Measurements from ENCODE around the gene MDM2.
A peak's percentile ranks its signal among the peaks of the same experiment; 100 is the strongest.
"Not testable (repeated sequence)": the region's sequence is repeated elsewhere in the genome, so short reads cannot be mapped to it uniquely, and the experiment has no call there.

Gene MDM2

DNA sequence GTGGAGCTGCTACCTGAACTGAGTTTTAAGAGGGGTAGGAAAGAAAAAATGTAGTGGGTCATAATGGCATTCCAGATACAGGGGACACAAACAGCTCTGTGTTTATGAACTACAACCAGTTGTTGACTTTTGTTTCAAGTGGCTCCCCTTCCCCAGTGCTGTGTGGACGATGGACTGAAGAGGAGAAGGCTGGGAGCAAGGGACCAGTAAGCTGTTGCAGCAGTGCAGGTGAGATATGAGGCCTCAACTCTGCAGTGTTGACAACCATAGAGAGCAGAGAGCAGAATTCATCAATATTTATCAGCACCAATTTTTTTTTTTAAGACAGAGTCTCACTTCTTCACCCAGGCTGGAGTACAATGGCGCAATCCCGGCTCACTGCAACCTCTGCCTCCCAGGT lies 46.6 kb downstream of the MDM2 start:
- H3K4me3 ChIP-seq (replicated peaks; ENCODE audit: low read depth, low read length), result no peak overlapping the region
- TF ChIP-seq, protein P1, sequence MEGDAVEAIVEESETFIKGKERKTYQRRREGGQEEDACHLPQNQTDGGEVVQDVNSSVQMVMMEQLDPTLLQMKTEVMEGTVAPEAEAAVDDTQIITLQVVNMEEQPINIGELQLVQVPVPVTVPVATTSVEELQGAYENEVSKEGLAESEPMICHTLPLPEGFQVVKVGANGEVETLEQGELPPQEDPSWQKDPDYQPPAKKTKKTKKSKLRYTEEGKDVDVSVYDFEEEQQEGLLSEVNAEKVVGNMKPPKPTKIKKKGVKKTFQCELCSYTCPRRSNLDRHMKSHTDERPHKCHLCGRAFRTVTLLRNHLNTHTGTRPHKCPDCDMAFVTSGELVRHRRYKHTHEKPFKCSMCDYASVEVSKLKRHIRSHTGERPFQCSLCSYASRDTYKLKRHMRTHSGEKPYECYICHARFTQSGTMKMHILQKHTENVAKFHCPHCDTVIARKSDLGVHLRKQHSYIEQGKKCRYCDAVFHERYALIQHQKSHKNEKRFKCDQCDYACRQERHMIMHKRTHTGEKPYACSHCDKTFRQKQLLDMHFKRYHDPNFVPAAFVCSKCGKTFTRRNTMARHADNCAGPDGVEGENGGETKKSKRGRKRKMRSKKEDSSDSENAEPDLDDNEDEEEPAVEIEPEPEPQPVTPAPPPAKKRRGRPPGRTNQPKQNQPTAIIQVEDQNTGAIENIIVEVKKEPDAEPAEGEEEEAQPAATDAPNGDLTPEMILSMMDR (IDR thresholded peaks at IDR 0.05; ENCODE audit: low read length, missing control alignments), result no peak
- no peak for DNase-seq (ENCODE audit: low read depth)

DNA sequence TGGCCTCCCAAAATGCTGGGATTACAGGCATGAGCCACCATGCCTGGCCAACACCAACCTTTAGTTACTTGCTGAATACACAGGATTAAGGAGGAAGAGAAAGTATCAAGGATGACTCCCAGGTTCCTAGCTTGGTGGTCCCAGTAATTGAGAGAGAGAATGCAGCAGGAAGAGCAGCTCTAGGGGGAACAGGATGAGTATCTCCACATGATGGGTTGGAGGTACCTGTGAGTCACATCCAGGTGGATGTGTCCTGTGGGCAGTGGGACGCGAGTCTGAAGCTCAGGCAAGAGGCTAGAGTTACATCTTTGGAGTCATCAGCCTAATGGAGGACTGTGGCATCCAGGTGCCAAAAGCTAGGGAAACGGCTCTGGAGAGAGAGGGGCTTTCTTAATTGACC lies 47.1 kb downstream of the MDM2 start:
- H3K4me3 ChIP-seq (replicated peaks; ENCODE audit: low read depth, low read length), result no peak overlapping the region
- no peak for DNase-seq (ENCODE audit: low read depth)
- TF ChIP-seq, protein P1 (IDR thresholded peaks at IDR 0.05; ENCODE audit: low read length, missing control alignments), result no peak

DNA sequence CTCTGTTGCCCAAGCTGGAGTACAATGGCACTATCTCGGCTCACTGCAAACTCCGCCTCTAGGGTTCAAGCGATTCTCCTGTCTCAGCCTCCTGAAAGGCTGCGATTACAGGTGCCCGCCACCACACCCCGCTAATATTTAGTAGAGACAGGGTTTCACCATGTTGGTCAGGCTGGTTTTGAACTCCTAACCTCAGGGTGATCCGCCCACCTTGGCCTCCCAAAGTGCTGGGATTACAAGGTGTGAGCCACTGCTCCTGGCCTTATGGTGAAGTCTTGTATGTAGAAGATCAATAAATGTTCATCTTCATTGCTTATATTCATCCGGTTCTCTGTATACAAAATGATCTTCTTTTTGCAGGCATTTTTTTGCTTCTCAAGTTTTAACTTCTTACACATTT lies 47.8 kb downstream of the MDM2 start:
- no peak overlapping the region for H3K4me3 ChIP-seq (replicated peaks; ENCODE audit: low read depth, low read length)
- DNase-seq (ENCODE audit: low read depth), result no peak
- TF ChIP-seq, protein P1 (IDR thresholded peaks at IDR 0.05; ENCODE audit: low read length, missing control alignments), result no peak

DNA sequence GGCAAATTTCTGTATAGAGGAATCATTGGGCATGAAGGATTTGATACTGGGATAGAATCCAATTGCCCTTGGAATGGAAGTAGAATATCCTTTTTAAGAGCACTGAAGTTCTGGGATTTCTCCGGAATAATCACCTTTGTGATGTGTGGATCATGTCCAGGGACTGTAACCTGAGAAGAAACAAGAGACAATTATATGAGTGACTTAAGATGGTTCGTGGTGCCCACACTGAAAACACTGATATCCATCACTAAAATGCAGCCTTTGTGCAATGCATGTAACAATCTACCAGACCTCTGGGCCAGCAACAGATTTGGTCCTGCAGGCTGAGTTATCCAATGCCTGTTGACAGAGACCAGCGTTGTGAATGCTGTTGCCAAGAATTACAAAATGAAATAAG lies 48.5 kb downstream of the MDM2 start:
- H3K4me3 ChIP-seq (replicated peaks; ENCODE audit: low read depth, low read length), result no peak overlapping the region
- TF ChIP-seq, protein P1 (IDR thresholded peaks at IDR 0.05; ENCODE audit: low read length, missing control alignments), result no peak
- no peak for DNase-seq (ENCODE audit: low read depth)

DNA sequence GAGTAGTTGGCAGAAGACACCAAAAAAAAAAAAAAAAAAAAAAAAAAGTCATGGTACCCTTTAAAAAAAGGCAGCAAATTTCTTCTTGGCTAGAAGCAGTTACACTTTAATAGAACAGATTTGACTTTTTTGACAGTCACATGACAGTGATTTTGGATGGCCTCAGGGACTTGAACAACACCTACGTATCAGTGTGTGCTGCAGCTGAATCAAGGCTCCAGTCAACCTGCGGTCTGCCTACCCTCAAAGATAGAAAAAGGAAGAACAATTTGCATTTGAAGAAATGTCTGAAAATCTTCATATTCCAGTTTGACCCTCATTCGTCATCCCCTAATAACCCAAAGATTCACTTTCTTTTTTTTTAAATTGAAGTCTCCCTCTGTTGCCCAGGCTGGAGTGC lies 53.9 kb downstream of the MDM2 start:
- H3K4me3 ChIP-seq (replicated peaks; ENCODE audit: low read depth, low read length), result no peak overlapping the region
- no peak for DNase-seq (ENCODE audit: low read depth)
- TF ChIP-seq, protein P1 (IDR thresholded peaks at IDR 0.05; ENCODE audit: low read length, missing control alignments), result no peak

DNA sequence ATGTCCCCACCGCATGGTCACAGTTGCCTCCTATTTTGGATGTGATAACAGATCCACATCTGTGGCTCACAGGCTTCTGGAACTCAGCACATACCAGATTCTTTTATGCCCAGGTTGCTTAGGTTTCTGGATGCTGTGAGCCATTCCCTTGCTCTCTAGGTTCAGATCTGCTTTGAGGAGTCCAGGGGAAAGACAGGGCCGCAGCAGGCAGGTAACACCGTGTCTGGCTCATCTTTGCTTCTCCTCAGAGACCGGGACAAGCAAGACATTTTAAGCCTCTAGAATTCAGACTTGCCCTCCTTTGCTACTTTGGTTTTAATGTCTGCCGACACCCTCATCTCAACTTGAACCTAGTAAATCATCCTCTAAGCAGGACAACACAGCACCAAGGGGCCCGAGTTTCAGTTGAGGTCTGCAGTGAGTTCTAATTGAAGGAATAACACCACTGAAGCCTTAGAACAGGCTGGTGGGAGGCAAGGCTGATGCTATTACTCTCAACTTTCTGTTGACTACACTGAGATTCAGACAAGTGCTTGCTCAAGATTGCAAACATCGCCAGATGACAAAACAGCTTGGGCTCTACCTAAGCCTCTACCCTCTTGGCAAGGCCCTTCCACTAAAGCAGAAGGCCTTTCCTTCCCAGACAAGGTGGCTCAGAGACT lies 55.3 kb downstream of the MDM2 start:
- TF ChIP-seq, protein P1 (IDR thresholded peaks at IDR 0.05; ENCODE audit: low read length, missing control alignments), result no peak
- no peak for DNase-seq (ENCODE audit: low read depth)
- H3K4me3 ChIP-seq (replicated peaks; ENCODE audit: low read depth, low read length), result no peak overlapping the region

DNA sequence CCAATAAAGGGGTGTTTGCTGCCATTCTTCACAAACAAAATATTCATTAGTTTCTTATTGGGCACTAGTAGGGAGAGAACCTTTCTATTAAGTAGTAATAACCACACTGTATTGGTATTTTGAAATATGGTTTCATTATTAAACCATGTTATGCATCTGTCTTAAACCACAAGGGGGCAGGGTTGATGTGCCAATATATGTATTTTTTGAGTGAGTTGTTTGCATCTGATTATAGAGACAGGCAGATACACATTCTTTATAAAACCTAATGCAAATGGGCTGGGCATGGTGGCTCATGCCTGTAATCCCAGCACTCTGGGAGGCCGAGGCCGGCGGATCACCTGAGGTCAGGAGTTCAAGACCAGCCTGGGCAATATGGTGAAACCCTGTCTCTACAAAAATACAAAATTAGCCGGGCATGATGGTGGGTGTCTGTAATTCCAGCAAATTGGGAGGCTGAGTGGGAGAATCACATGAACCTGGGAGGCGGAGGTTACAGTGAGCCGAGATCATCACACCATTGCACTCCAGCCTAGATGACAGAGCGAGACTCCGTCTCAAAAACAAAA lies 56.0 kb downstream of the MDM2 start:
- H3K4me3 ChIP-seq (replicated peaks; ENCODE audit: low read depth, low read length), result not testable (repeated sequence)
- peak; percentile 73 for DNase-seq (ENCODE audit: low read depth)
- TF ChIP-seq, protein P1 (IDR thresholded peaks at IDR 0.05; ENCODE audit: low read length, missing control alignments), result peak; percentile 65

Measured in fibroblast of pulmonary artery (primary cell).